ENCODE results near the gene ACER2.
A peak's percentile ranks its signal among the peaks of the same experiment; 100 is the strongest.

ACER2 gene

GRCh38 chr9:19446361-19446861, 37.6 kb downstream of the ACER2 start:
- no peaks in the 10 kb centered on the region for H3K9me3 ChIP-seq (ENCODE audit: insufficient read depth, low read length)
- no peak overlapping the region for H3K4me3 ChIP-seq (ENCODE audit: insufficient read length, low read depth)
- no peak overlapping the region for H3K9ac ChIP-seq (ENCODE audit: insufficient read length, low read depth)
- H3K4me1 ChIP-seq (ENCODE audit: insufficient read depth, insufficient read length), result peaks cover 10% of the 10 kb centered on the region
- TF ChIP-seq SUZ12 (IDR thresholded peaks at IDR 0.05; ENCODE audit: extremely low read depth, insufficient read depth, insufficient read length), result no peak
- TF ChIP-seq YY1 (IDR thresholded peaks at IDR 0.05; ENCODE audit: insufficient read depth, insufficient read length), result no peak
- TF ChIP-seq ZNF274 (IDR thresholded peaks at IDR 0.05; ENCODE audit: low read depth, low read length), result no peak
- no peaks in the 10 kb centered on the region for H3K27me3 ChIP-seq (ENCODE audit: insufficient read depth, insufficient read length)
- peak; percentile 69 for DNase-seq (ENCODE audit: low read depth, low spot score)
- H3K36me3 ChIP-seq (ENCODE audit: insufficient read depth, insufficient read length, low read length), result peaks cover 7% of the 10 kb centered on the region

- no peaks in the 10 kb centered on the region for H3K4me1 ChIP-seq (ENCODE audit: insufficient read depth, insufficient read length)
- no peaks in the 10 kb centered on the region for H3K27me3 ChIP-seq (ENCODE audit: insufficient read depth, insufficient read length)
- no peaks in the 10 kb centered on the region for H3K9me3 ChIP-seq (ENCODE audit: insufficient read depth, low read length)
- DNase-seq (ENCODE audit: low read depth, low spot score), result no peak
- no peak overlapping the region for H3K4me3 ChIP-seq (ENCODE audit: insufficient read length, low read depth)
- TF ChIP-seq SUZ12 (IDR thresholded peaks at IDR 0.05; ENCODE audit: extremely low read depth, insufficient read depth, insufficient read length) (no peak), YY1 (IDR thresholded peaks at IDR 0.05; ENCODE audit: insufficient read depth, insufficient read length) (no peak)
- no peak overlapping the region for H3K9ac ChIP-seq (ENCODE audit: insufficient read length, low read depth)
- H3K36me3 ChIP-seq (ENCODE audit: insufficient read depth, insufficient read length, low read length), result peaks cover 7% of the 10 kb centered on the region
Observed at GRCh38 chr9:19451240-19452087, 42.7 kb downstream of the ACER2 start.

- Histone ChIP-seq H3K9ac (ENCODE audit: insufficient read length, low read depth) (no peak overlapping the region), H3K9me3 (ENCODE audit: insufficient read depth, low read length) (no peaks in the 10 kb centered on the region), H3K4me1 (ENCODE audit: insufficient read depth, insufficient read length) (no peaks in the 10 kb centered on the region), H3K4me3 (ENCODE audit: insufficient read length, low read depth) (no peak overlapping the region), H3K27me3 (ENCODE audit: insufficient read depth, insufficient read length) (no peaks in the 10 kb centered on the region), H3K36me3 (ENCODE audit: insufficient read depth, insufficient read length, low read length) (no peaks in the 10 kb centered on the region)
- TF ChIP-seq SUZ12 (IDR thresholded peaks at IDR 0.05; ENCODE audit: extremely low read depth, insufficient read depth, insufficient read length) (no peak), ZNF274 (IDR thresholded peaks at IDR 0.05; ENCODE audit: low read depth, low read length) (no peak), YY1 (IDR thresholded peaks at IDR 0.05; ENCODE audit: insufficient read depth, insufficient read length) (no peak)
- DNase-seq (ENCODE audit: low read depth, low spot score), result no peak
Observed at GRCh38 chr9:19456426-19456825, 47.6 kb downstream of the ACER2 start.

- H3K36me3 ChIP-seq (ENCODE audit: insufficient read depth, insufficient read length, low read length), result no peaks in the 10 kb centered on the region
- no peaks in the 10 kb centered on the region for H3K27me3 ChIP-seq (ENCODE audit: insufficient read depth, insufficient read length)
- no peak overlapping the region for H3K4me3 ChIP-seq (ENCODE audit: insufficient read length, low read depth)
- H3K9me3 ChIP-seq (ENCODE audit: insufficient read depth, low read length), result no peaks in the 10 kb centered on the region
- H3K4me1 ChIP-seq (ENCODE audit: insufficient read depth, insufficient read length), result no peaks in the 10 kb centered on the region
- H3K9ac ChIP-seq (ENCODE audit: insufficient read length, low read depth), result no peak overlapping the region
- DNase-seq (ENCODE audit: low read depth, low spot score), result peak; percentile 73
- TF ChIP-seq SUZ12 (IDR thresholded peaks at IDR 0.05; ENCODE audit: extremely low read depth, insufficient read depth, insufficient read length) (no peak), YY1 (IDR thresholded peaks at IDR 0.05; ENCODE audit: insufficient read depth, insufficient read length) (no peak), ZNF274 (IDR thresholded peaks at IDR 0.05; ENCODE audit: low read depth, low read length) (no peak)
Observed at GRCh38 chr9:19456996-19457692, 48.3 kb downstream of the ACER2 start.

- Histone ChIP-seq H3K4me3 (ENCODE audit: insufficient read length, low read depth) (no peak overlapping the region), H3K36me3 (ENCODE audit: insufficient read depth, insufficient read length, low read length) (no peaks in the 10 kb centered on the region), H3K9ac (ENCODE audit: insufficient read length, low read depth) (no peak overlapping the region), H3K9me3 (ENCODE audit: insufficient read depth, low read length) (no peaks in the 10 kb centered on the region), H3K27me3 (ENCODE audit: insufficient read depth, insufficient read length) (no peaks in the 10 kb centered on the region), H3K4me1 (ENCODE audit: insufficient read depth, insufficient read length) (no peaks in the 10 kb centered on the region)
- no peak for DNase-seq (ENCODE audit: low read depth, low spot score)
- no peak for TF ChIP-seq YY1 (IDR thresholded peaks at IDR 0.05; ENCODE audit: insufficient read depth, insufficient read length)
- no peak for TF ChIP-seq ZNF274 (IDR thresholded peaks at IDR 0.05; ENCODE audit: low read depth, low read length)
- TF ChIP-seq SUZ12 (IDR thresholded peaks at IDR 0.05; ENCODE audit: extremely low read depth, insufficient read depth, insufficient read length), result no peak
Observed at GRCh38 chr9:19457693-19458009, 48.8 kb downstream of the ACER2 start.

GRCh38 chr9:19460243-19460642, 51.4 kb downstream of the ACER2 start:
- Histone ChIP-seq H3K27me3 (ENCODE audit: insufficient read depth, insufficient read length) (no peaks in the 10 kb centered on the region), H3K36me3 (ENCODE audit: insufficient read depth, insufficient read length, low read length) (no peaks in the 10 kb centered on the region), H3K9me3 (ENCODE audit: insufficient read depth, low read length) (peaks cover 11% of the 10 kb centered on the region; the same call in 1 of the 2 replicates), H3K4me3 (ENCODE audit: insufficient read length, low read depth) (no peak overlapping the region), H3K4me1 (ENCODE audit: insufficient read depth, insufficient read length) (no peaks in the 10 kb centered on the region), H3K9ac (ENCODE audit: insufficient read length, low read depth) (no peak overlapping the region)
- TF ChIP-seq ZNF274 (IDR thresholded peaks at IDR 0.05; ENCODE audit: low read depth, low read length), result no peak
- no peak for TF ChIP-seq YY1 (IDR thresholded peaks at IDR 0.05; ENCODE audit: insufficient read depth, insufficient read length)
- no peak for TF ChIP-seq SUZ12 (IDR thresholded peaks at IDR 0.05; ENCODE audit: extremely low read depth, insufficient read depth, insufficient read length)
- no peak for DNase-seq (ENCODE audit: low read depth, low spot score)

GRCh38 chr9:19461135-19461534, 52.3 kb downstream of the ACER2 start:
- no peak overlapping the region for H3K9ac ChIP-seq (ENCODE audit: insufficient read length, low read depth)
- H3K27me3 ChIP-seq (ENCODE audit: insufficient read depth, insufficient read length), result no peaks in the 10 kb centered on the region
- no peak overlapping the region for H3K4me3 ChIP-seq (ENCODE audit: insufficient read length, low read depth)
- no peak for DNase-seq (ENCODE audit: low read depth, low spot score)
- H3K36me3 ChIP-seq (ENCODE audit: insufficient read depth, insufficient read length, low read length), result no peaks in the 10 kb centered on the region
- peaks cover 11% of the 10 kb centered on the region; the same call in 1 of the 2 replicates for H3K9me3 ChIP-seq (ENCODE audit: insufficient read depth, low read length)
- no peaks in the 10 kb centered on the region for H3K4me1 ChIP-seq (ENCODE audit: insufficient read depth, insufficient read length)
- TF ChIP-seq SUZ12 (IDR thresholded peaks at IDR 0.05; ENCODE audit: extremely low read depth, insufficient read depth, insufficient read length) (no peak), YY1 (IDR thresholded peaks at IDR 0.05; ENCODE audit: insufficient read depth, insufficient read length) (no peak), ZNF274 (IDR thresholded peaks at IDR 0.05; ENCODE audit: low read depth, low read length) (no peak)

Data from NT2/D1 (cell line).